Measurements from ENCODE around the gene SLC45A2.
"Not testable (repeated sequence)": the region's sequence is repeated elsewhere in the genome, so short reads cannot be mapped to it uniquely, and the experiment has no call there.

SLC45A2 gene, protein sequence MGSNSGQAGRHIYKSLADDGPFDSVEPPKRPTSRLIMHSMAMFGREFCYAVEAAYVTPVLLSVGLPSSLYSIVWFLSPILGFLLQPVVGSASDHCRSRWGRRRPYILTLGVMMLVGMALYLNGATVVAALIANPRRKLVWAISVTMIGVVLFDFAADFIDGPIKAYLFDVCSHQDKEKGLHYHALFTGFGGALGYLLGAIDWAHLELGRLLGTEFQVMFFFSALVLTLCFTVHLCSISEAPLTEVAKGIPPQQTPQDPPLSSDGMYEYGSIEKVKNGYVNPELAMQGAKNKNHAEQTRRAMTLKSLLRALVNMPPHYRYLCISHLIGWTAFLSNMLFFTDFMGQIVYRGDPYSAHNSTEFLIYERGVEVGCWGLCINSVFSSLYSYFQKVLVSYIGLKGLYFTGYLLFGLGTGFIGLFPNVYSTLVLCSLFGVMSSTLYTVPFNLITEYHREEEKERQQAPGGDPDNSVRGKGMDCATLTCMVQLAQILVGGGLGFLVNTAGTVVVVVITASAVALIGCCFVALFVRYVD

DNA sequence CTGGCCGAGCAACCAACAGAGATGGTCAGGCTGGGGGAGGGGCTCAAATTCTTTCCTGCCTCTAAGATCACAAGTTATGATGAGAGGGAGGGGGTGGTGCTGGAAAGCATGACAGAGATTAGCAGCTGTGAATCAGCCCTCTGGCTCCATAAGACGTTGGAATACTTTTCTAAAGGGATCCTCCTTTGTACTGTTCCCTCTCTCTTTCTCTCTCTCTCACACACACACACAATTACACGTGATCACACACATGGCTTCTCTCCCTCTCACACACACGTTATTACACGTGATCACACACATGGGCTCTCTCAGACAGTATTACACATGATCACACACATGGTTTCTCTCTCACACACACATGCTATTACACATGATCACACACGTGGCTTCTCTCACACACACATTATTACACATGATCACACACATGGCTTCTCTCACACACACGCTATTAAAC lies at the start of gene SLC45A2:
Gene SLC45A2 (minus strand): TSS at position 23 of the 454 bp plus-strand sequence. CDS start 110 bp downstream, outside the sequence.
- Mint-ChIP-seq H3K9me3 (peaks cover 9% of the 10 kb centered on the region), H3K4me3 (no peak within 1 kb of the TSS), H3K27me3 (ENCODE audit: low read depth) (no peaks in the 10 kb centered on the region), H3K4me1 (ENCODE audit: low read depth) (no peaks in the 10 kb centered on the region), H3K36me3 (ENCODE audit: low read depth) (peaks cover 20% of the 10 kb centered on the region), H3K27ac (no peak within 1 kb of the TSS)

GRCh38 chr5:34031966-34032365 lies 47.5 kb upstream of the SLC45A2 start:
- Mint-ChIP-seq H3K27me3 (ENCODE audit: low read depth) (no peaks in the 10 kb centered on the region), H3K36me3 (ENCODE audit: low read depth) (peaks cover 11% of the 10 kb centered on the region), H3K4me1 (ENCODE audit: low read depth) (peaks cover under 1% of the 10 kb centered on the region), H3K4me3 (no peak overlapping the region), H3K9me3 (peaks cover 4% of the 10 kb centered on the region), H3K27ac (no peak overlapping the region)

- no peaks in the 10 kb centered on the region for H3K4me1 Mint-ChIP-seq (ENCODE audit: low read depth)
- H3K4me3 Mint-ChIP-seq = no peak overlapping the region
- H3K36me3 Mint-ChIP-seq (ENCODE audit: low read depth) = peaks cover 10% of the 10 kb centered on the region
- no peak overlapping the region for H3K27ac Mint-ChIP-seq
- H3K27me3 Mint-ChIP-seq (ENCODE audit: low read depth) = no peaks in the 10 kb centered on the region
- peaks cover 4% of the 10 kb centered on the region for H3K9me3 Mint-ChIP-seq
Measured at GRCh38 chr5:34031117-34031516, 46.6 kb upstream of the SLC45A2 start.

DNA sequence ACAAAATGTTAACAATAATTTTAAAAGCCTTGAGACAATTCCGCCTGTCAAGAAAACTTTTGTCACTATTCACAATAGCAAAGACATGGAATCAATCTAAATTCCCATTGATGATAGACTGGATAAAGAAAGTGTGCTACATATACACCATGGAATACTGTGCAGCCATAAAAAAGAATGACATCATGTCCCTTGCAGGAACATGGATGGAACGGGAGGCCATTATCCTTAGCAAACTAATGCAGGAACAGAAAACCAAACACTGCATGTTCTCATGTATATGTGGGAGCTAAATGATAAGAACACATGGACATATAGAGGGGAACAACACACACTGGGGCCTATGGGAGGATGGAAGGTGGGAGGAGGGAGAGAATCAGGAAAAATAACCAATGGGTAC lies 46.1 kb upstream of the SLC45A2 start:
- H3K27ac Mint-ChIP-seq; H3K27me3 Mint-ChIP-seq (ENCODE audit: low read depth); H3K4me3 Mint-ChIP-seq; H3K4me1 Mint-ChIP-seq (ENCODE audit: low read depth); H3K9me3 Mint-ChIP-seq: not testable (repeated sequence)
- peaks cover 10% of the 10 kb centered on the region for H3K36me3 Mint-ChIP-seq (ENCODE audit: low read depth)

DNA sequence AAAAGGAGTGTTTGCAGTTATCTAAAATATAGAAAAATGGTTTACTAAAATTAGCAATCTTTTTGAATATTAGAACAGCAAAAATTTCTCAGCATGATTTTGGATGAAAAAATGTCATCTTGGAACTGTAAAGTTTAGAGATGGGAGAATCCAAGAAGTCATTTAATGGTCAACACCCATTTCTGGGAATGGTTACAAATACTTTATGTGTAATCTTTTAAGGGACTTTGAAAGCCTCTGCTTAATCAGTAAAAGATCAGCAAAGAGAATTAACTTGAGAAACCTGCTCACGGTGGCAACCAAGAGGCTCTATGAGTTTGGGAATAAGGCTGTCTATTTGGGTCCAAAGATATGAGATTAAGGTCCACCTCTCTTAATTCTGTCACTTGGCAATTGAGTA lies 45.6 kb upstream of the SLC45A2 start:
- Mint-ChIP-seq H3K9me3 (peaks cover 4% of the 10 kb centered on the region), H3K27ac (no peak overlapping the region), H3K4me3 (no peak overlapping the region), H3K27me3 (ENCODE audit: low read depth) (no peaks in the 10 kb centered on the region), H3K4me1 (ENCODE audit: low read depth) (no peaks in the 10 kb centered on the region), H3K36me3 (ENCODE audit: low read depth) (peaks cover 10% of the 10 kb centered on the region)

GRCh38 chr5:34028349-34028748 lies 43.9 kb upstream of the SLC45A2 start:
- Mint-ChIP-seq H3K9me3 (peaks cover 2% of the 10 kb centered on the region), H3K27ac (no peak overlapping the region), H3K27me3 (ENCODE audit: low read depth) (no peaks in the 10 kb centered on the region), H3K4me1 (ENCODE audit: low read depth) (peaks cover under 1% of the 10 kb centered on the region), H3K36me3 (ENCODE audit: low read depth) (peaks cover 8% of the 10 kb centered on the region), H3K4me3 (no peak overlapping the region)

DNA sequence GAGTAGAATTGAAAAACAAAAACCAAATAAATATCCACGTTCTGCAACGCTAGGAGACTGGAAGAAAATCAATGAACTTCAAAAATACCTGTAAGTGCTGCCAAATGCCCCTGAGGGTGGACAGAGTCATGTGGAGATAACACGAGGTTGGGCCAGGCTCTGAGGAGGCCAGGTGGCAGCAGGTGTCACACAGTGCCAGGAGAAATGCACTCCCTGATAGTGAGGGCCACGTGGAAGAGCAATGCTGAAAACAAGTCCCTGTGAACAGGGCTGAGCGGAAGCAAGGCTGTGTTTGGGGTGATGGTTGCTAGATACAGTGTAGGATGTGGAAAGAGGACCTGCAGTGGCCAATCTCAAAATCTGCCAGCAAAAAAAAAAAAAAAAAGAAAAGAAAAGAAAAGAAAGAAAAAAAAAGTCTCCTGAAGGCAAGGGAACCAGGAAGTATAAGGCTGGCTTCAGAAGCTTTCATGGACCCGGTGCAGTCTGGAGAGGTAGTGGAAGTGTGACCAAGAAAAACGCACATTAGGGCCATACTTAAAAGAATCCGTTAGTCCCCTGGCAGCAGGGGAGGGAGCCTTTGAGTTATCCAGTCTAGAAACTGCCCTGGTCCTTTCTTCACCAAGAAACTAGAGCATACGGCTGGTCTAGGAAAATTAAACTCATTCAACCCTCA lies 41.7 kb upstream of the SLC45A2 start:
- H3K9me3 Mint-ChIP-seq = no peaks in the 10 kb centered on the region
- no peak overlapping the region for H3K4me3 Mint-ChIP-seq
- H3K36me3 Mint-ChIP-seq (ENCODE audit: low read depth) = peaks cover 12% of the 10 kb centered on the region
- no peaks in the 10 kb centered on the region for H3K27me3 Mint-ChIP-seq (ENCODE audit: low read depth)
- H3K4me1 Mint-ChIP-seq (ENCODE audit: low read depth) = peaks cover 17% of the 10 kb centered on the region
- no peak overlapping the region for H3K27ac Mint-ChIP-seq

GRCh38 chr5:34022121-34022705 lies 37.7 kb upstream of the SLC45A2 start:
- Mint-ChIP-seq H3K27ac (peak overlapping the region; percentile 88), H3K36me3 (ENCODE audit: low read depth) (peaks cover 21% of the 10 kb centered on the region), H3K9me3 (no peaks in the 10 kb centered on the region), H3K27me3 (ENCODE audit: low read depth) (no peaks in the 10 kb centered on the region), H3K4me3 (peak overlapping the region; percentile 53), H3K4me1 (ENCODE audit: low read depth) (peaks cover 21% of the 10 kb centered on the region)

GRCh38 chr5:34021334-34021733 lies 36.8 kb upstream of the SLC45A2 start:
- Mint-ChIP-seq H3K36me3 (ENCODE audit: low read depth) (peaks cover 22% of the 10 kb centered on the region), H3K4me3 (peak overlapping the region; percentile 53), H3K27ac (peak overlapping the region; percentile 88), H3K4me1 (ENCODE audit: low read depth) (peaks cover 21% of the 10 kb centered on the region), H3K27me3 (ENCODE audit: low read depth) (no peaks in the 10 kb centered on the region), H3K9me3 (no peaks in the 10 kb centered on the region)

DNA sequence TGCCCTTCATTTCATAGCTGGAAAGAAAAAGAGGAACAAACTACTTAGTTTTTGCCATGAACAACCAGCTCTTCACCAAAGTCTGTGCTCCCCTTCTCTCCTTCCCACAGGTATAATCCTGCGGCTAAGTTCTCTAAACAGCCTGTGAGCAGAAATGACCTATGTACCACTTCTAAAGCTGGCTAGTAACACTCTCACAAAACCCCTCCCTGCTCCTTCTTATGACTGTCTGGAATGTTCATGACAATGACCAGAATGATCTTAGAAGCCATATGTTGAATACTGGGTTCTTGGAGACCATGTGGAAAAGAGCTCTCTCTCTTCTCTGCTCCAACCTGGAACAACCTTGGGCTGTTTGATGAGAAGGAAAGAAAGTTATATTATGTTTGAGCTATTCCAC lies 36.2 kb upstream of the SLC45A2 start:
- Mint-ChIP-seq H3K36me3 (ENCODE audit: low read depth) (peaks cover 22% of the 10 kb centered on the region), H3K4me1 (ENCODE audit: low read depth) (peaks cover 22% of the 10 kb centered on the region), H3K27ac (no peak overlapping the region), H3K9me3 (no peaks in the 10 kb centered on the region), H3K27me3 (ENCODE audit: low read depth) (no peaks in the 10 kb centered on the region), H3K4me3 (no peak overlapping the region)

GRCh38 chr5:34017254-34017653 lies 32.8 kb upstream of the SLC45A2 start:
- peaks cover 12% of the 10 kb centered on the region for H3K9me3 Mint-ChIP-seq
- H3K27ac Mint-ChIP-seq = no peak overlapping the region
- H3K27me3 Mint-ChIP-seq (ENCODE audit: low read depth) = no peaks in the 10 kb centered on the region
- H3K4me1 Mint-ChIP-seq (ENCODE audit: low read depth) = peaks cover 16% of the 10 kb centered on the region
- peaks cover 18% of the 10 kb centered on the region for H3K36me3 Mint-ChIP-seq (ENCODE audit: low read depth)
- H3K4me3 Mint-ChIP-seq = no peak overlapping the region

GRCh38 chr5:34016750-34017149 lies 32.3 kb upstream of the SLC45A2 start:
- Mint-ChIP-seq H3K9me3 (peaks cover 12% of the 10 kb centered on the region), H3K36me3 (ENCODE audit: low read depth) (peaks cover 16% of the 10 kb centered on the region), H3K4me1 (ENCODE audit: low read depth) (peaks cover 11% of the 10 kb centered on the region), H3K27ac (no peak overlapping the region), H3K27me3 (ENCODE audit: low read depth) (no peaks in the 10 kb centered on the region), H3K4me3 (no peak overlapping the region)

- H3K4me3 Mint-ChIP-seq = no peak overlapping the region
- H3K27ac Mint-ChIP-seq = no peak overlapping the region
- H3K27me3 Mint-ChIP-seq (ENCODE audit: low read depth) = no peaks in the 10 kb centered on the region
- H3K36me3 Mint-ChIP-seq (ENCODE audit: low read depth) = peaks cover 14% of the 10 kb centered on the region
- H3K4me1 Mint-ChIP-seq (ENCODE audit: low read depth) = peaks cover 6% of the 10 kb centered on the region
- peaks cover 12% of the 10 kb centered on the region for H3K9me3 Mint-ChIP-seq
Measured at GRCh38 chr5:34016222-34016621, 31.7 kb upstream of the SLC45A2 start.

DNA sequence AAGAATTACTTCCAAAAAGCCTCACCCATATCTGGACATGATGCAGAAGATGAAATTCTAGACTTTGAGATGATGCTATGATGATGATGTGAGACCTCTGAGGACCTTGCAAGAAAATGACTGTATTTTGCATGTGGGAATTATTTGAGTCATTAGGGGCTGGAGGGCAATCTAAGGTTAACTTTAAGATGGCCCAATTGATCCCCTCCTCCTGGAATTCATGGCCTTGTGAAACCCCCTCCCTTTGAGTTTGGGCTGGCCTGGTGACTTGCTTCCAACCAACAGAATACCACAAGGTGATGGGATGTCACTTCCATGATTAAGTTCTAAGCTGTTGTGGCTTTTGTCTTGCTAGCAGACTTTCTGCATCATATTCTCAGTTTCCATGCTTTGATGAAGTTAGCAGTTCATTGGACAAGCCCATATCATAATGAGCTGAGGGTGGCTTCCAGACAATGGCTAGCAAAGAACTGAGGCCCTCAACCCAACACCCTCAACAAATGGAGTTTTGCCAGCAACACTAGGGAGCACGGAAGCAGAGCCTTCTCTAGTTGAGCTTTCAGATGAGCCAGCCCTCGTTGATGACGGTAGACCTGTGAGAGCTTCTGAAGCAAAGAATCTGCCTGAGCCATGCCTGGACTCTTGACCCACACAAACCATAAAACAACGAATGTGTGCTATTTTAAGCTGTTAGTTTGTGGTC lies 30.8 kb upstream of the SLC45A2 start:
- no peak overlapping the region for H3K27ac Mint-ChIP-seq
- H3K9me3 Mint-ChIP-seq = peaks cover 12% of the 10 kb centered on the region
- no peak overlapping the region for H3K4me3 Mint-ChIP-seq
- H3K36me3 Mint-ChIP-seq (ENCODE audit: low read depth) = peaks cover 6% of the 10 kb centered on the region
- H3K27me3 Mint-ChIP-seq (ENCODE audit: low read depth) = no peaks in the 10 kb centered on the region
- peaks cover 2% of the 10 kb centered on the region for H3K4me1 Mint-ChIP-seq (ENCODE audit: low read depth)
